AG10803 (cell line): Measurements from ENCODE around the gene FNBP1.

Source experiments
- DNase-seq: peaks from one replicate; pipeline ENCODE4 v3.0.0; 2010; ENCODE audit warnings: low read depth
- H3K4me3 ChIP-seq: 2 replicates; pipeline ENCODE4 v1.5.1; 2011; ENCODE audit warnings: mild to moderate bottlenecking, low read length, control low read depth
- TF ChIP-seq, protein P1 (sequence below): conservative IDR thresholded peaks from 2 replicates; pipeline ENCODE4 v1.5.1; 2011; ENCODE audit warnings: mild to moderate bottlenecking, low read length, control low read depth, inconsistent platforms

Gene FNBP1

GRCh38 chr9:129962889-129963703 lies 79.9 kb downstream of the FNBP1 start:
- peak overlapping the region; percentile 56 for H3K4me3 ChIP-seq
- DNase-seq = peak; percentile 50
- TF ChIP-seq, protein P1, sequence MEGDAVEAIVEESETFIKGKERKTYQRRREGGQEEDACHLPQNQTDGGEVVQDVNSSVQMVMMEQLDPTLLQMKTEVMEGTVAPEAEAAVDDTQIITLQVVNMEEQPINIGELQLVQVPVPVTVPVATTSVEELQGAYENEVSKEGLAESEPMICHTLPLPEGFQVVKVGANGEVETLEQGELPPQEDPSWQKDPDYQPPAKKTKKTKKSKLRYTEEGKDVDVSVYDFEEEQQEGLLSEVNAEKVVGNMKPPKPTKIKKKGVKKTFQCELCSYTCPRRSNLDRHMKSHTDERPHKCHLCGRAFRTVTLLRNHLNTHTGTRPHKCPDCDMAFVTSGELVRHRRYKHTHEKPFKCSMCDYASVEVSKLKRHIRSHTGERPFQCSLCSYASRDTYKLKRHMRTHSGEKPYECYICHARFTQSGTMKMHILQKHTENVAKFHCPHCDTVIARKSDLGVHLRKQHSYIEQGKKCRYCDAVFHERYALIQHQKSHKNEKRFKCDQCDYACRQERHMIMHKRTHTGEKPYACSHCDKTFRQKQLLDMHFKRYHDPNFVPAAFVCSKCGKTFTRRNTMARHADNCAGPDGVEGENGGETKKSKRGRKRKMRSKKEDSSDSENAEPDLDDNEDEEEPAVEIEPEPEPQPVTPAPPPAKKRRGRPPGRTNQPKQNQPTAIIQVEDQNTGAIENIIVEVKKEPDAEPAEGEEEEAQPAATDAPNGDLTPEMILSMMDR = no peak

DNA sequence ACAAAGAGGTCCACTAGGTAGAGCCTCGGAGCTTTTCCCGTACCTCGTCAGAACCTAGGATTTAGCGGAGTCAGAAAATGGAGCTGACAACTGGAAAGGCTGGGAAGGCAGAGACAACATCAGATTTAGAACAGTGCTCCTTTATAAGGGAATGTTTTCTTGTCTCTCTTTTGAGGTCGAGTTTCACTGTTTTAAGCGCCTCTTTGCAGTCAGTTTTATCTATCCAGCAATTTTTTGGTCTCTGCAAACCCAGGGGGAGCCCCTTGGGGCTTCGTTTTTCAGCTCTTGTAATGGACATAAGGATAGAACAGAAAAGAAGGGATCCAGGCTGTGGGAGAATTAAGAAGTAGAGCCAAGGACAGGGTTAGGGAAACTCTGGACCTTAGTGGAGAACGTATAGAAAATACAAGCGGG lies 80.5 kb downstream of the FNBP1 start:
- TF ChIP-seq, protein P1 = no peak
- H3K4me3 ChIP-seq = peak overlapping the region; percentile 56
- DNase-seq = no peak

DNA sequence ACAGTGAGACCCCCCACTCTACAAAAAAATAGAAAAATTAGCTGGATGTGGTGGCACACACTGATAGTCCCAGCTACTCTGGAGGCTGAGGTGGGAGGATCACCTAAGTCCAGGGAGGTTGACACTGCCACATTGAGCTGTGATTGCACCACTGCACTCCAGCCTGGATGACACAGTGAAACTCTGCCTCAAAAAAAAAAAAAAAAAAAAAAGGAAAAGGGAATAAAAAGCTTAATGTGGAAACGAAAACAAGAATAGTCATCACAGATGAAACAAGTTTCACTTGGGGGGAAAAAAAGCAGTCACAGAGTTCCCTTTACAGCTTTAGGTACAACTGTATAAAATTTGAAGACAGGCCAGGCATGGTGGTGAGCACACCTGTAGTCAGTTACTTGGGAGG lies 84.2 kb downstream of the FNBP1 start:
- TF ChIP-seq, protein P1 = no peak

GRCh38 chr9:129954868-129955550 lies 88.0 kb downstream of the FNBP1 start:
- TF ChIP-seq, protein P1 = no peak
- DNase-seq = no peak

More for the DNA sequence above, 84.2 kb downstream of the FNBP1 start:
- no peak overlapping the region for H3K4me3 ChIP-seq
- no peak for DNase-seq

DNA sequence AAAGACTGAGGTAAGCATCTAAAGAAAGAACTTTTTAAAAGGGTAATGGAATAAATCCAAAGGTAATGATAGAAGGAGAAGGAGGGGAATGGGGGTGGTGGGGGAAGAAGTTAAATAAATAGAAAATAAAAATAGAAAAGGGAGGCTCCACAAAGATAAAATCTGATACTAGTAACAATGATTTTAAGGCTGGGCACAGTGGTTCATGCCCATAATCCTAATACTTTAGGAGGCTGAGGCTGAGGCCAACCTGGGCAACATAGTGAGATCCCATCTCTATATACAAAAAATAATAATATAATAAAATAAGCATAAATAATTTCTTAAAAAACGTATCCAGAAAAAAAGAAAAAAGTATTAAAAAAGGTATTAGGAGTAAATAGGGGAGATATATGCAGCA lies 89.3 kb downstream of the FNBP1 start:
- DNase-seq = no peak
- no peak overlapping the region for H3K4me3 ChIP-seq
- TF ChIP-seq, protein P1 = no peak

More at GRCh38 chr9:129954868-129955550, 88.0 kb downstream of the FNBP1 start:
- no peak overlapping the region for H3K4me3 ChIP-seq

- no peak overlapping the region for H3K4me3 ChIP-seq
- TF ChIP-seq, protein P1 = no peak
- no peak for DNase-seq
Observed at GRCh38 chr9:129952337-129952736, 90.7 kb downstream of the FNBP1 start.
